Breast epithelium (tissue), 3 donors: ENCODE data around the gene NAXE.

Source experiments
- POLR2A ChIP-seq: fragments of 450-650 bp; IDR thresholded peaks from one replicate; pipeline ENCODE4 v1.6.1; 2016; ENCODE audit warnings: antibody characterized with exemption, mild to moderate bottlenecking, moderate library complexity
- TF ChIP-seq, protein P1 (sequence below), 3 donors: fragments of 450-650 bp; IDR thresholded peaks; one replicate each; pipeline ENCODE4 v1.5.1; 2016 to 2017; ENCODE audit warnings: antibody characterized with exemption in 3 of 3, mild to moderate bottlenecking in 3 of 3, moderate library complexity in 3 of 3

DNA sequence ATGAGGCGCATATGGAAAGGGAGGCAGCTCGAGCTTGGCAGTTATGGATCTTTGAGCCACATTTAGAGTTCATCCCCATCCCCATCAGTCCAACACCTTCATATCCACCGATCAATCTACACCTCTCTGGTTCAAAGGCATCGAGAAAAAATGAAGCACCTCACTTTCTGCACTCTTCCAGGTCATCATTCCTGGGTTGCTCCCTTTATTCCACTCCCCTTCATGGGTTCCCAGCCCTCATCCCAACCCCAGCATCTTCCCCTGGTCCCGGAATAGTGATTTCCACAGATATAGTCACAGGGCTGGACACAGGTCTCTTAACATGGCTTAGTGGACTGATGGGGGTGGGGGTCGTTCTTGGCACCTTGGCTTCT is 28.0 kb downstream of the NAXE start:
- TF ChIP-seq POLR2A = no peak
- TF ChIP-seq, protein P1, sequence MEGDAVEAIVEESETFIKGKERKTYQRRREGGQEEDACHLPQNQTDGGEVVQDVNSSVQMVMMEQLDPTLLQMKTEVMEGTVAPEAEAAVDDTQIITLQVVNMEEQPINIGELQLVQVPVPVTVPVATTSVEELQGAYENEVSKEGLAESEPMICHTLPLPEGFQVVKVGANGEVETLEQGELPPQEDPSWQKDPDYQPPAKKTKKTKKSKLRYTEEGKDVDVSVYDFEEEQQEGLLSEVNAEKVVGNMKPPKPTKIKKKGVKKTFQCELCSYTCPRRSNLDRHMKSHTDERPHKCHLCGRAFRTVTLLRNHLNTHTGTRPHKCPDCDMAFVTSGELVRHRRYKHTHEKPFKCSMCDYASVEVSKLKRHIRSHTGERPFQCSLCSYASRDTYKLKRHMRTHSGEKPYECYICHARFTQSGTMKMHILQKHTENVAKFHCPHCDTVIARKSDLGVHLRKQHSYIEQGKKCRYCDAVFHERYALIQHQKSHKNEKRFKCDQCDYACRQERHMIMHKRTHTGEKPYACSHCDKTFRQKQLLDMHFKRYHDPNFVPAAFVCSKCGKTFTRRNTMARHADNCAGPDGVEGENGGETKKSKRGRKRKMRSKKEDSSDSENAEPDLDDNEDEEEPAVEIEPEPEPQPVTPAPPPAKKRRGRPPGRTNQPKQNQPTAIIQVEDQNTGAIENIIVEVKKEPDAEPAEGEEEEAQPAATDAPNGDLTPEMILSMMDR (IDR thresholded peaks at IDR 0.05) = no peak
